HG03280 (cell line): ENCODE measurements around the gene NFKB1.
"Not testable (repeated sequence)": the region's sequence is repeated elsewhere in the genome, so short reads cannot be mapped to it uniquely, and the experiment has no call there.

Source experiments
- ATAC-seq: cut with Tn5 transposase; IDR thresholded peaks from one replicate; pipeline ENCODE4 v1.9.1; 2021; ENCODE audit warnings: mild to moderate bottlenecking, moderate library complexity; ENCODE audit not compliant: unreplicated experiment

The NFKB1 gene, protein sequence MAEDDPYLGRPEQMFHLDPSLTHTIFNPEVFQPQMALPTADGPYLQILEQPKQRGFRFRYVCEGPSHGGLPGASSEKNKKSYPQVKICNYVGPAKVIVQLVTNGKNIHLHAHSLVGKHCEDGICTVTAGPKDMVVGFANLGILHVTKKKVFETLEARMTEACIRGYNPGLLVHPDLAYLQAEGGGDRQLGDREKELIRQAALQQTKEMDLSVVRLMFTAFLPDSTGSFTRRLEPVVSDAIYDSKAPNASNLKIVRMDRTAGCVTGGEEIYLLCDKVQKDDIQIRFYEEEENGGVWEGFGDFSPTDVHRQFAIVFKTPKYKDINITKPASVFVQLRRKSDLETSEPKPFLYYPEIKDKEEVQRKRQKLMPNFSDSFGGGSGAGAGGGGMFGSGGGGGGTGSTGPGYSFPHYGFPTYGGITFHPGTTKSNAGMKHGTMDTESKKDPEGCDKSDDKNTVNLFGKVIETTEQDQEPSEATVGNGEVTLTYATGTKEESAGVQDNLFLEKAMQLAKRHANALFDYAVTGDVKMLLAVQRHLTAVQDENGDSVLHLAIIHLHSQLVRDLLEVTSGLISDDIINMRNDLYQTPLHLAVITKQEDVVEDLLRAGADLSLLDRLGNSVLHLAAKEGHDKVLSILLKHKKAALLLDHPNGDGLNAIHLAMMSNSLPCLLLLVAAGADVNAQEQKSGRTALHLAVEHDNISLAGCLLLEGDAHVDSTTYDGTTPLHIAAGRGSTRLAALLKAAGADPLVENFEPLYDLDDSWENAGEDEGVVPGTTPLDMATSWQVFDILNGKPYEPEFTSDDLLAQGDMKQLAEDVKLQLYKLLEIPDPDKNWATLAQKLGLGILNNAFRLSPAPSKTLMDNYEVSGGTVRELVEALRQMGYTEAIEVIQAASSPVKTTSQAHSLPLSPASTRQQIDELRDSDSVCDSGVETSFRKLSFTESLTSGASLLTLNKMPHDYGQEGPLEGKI

GRCh38 chr4:102500696-102501446, at the start of gene NFKB1:
NFKB1 (plus strand) TSS chr4:102501359; CDS start chr4:102525519, 24,160 bp downstream.
- peak; percentile 53 for ATAC-seq

DNA sequence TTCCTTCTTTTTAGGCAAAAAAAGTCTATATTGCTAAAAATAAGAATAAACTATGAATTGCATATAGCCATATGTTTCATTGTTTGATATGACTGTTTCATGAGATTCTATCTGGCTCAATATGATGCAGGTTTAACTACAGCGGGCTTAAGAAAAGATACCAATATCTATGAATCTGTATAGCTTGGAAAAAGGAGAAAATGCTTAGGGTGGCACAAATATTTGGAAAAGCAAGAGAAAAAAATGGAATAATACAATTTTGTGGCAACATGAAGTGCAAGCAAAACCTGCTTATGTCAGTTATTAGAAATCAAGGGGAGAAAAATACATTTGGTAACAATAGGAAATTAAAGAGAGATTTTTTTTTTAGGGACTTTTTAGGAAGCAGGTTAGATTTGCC, 48.3 kb upstream of the NFKB1 start:
- ATAC-seq: no peak

DNA sequence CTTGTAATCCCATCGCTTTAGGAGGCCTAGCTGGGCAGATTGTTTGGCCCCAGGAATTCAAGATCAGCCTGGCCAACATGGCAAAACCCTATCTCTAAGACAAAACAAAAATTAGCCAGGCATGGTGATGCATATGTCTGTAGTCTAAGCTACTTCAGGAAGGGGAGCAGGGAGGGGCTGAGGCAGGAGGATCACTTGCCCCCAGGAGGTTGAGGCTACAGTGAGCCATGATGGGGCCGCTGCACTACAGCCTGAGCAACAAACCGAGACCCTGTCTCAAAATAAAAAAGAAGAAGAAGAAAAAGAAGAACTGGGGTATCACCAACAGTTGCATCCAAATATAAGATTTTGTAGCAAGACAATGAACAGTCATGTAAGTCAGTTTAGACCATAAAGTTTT, 47.3 kb upstream of the NFKB1 start:
- no peak for ATAC-seq

- no peak for ATAC-seq
Observed at GRCh38 chr4:102454268-102454667, 46.9 kb upstream of the NFKB1 start.

DNA sequence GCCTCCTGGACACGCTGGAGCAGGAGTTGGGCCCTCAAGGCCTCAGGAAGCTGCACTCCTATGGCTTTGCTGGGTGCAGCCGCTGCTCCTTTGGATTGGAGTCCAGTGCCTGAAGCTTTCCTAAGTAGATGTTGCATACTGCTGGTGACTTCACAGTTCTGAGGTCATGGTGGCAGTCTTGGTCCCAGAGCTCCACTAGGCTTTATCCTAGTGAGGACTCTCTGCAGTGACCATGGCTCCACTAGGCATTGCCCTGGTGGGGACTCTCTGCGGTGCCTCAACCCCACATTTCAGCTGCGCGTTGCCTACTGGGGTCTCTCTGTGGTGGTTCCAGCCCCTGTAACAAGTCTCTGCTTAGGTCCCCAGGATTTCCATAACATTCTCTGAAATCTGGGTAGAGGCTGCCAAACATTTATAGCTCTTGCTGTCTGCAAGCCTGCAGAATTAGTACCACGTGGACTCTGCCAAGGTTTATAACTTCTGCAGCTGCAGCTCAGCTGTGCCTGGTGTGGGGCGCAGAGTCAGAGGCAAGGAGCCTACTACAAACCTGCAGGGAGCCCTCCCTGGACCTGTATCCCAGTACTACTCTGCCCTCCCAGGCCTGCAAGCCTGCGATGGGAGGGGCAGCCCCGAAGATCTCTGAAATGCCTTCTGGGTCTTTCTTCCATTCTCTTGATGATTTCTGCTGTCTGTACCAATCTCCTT, 46.0 kb upstream of the NFKB1 start:
- ATAC-seq: no peak

DNA sequence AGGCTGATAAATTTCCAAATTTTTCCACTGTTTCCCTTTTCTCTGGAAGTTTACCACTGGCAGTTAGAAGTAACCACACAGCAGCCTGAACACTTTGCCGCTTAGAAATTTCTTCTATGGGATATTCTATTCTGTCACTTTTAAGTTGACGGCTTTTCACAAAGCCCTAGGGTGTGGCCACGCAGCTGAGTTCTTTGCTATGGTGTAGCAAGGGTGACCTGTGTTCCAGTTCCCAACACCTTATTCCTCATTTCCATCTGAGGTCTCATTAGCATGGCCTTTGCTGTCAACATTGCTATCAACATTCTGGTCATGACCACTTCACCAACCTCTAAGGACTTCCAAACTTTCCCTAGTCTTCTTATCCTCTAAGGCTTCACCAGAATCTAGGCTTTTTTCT, 45.4 kb upstream of the NFKB1 start:
- no peak for ATAC-seq

- ATAC-seq: no peak
Observed at GRCh38 chr4:102466298-102466697, 34.9 kb upstream of the NFKB1 start.

DNA sequence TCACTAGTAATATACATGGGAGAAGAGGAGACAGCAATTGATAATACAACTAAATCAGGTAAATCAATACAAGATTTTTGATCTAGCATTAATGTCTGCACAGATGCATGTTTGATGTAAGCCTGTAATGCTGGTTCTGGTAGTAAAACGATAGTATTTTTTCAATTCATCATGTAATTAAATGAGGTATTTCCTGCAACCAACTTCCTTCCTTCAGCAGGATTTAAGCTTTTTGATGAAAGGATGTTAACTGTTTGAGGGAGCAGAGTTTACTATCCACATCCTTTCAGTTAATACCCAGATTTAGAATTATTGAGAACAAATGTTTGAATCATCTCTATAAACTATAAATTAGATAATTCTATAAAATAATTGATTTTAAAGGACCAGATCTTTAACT, 31.4 kb upstream of the NFKB1 start:
- no peak for ATAC-seq

GRCh38 chr4:102472441-102473013, 28.6 kb upstream of the NFKB1 start:
- no peak for ATAC-seq

GRCh38 chr4:102473476-102473875, 27.7 kb upstream of the NFKB1 start:
- ATAC-seq: no peak

DNA sequence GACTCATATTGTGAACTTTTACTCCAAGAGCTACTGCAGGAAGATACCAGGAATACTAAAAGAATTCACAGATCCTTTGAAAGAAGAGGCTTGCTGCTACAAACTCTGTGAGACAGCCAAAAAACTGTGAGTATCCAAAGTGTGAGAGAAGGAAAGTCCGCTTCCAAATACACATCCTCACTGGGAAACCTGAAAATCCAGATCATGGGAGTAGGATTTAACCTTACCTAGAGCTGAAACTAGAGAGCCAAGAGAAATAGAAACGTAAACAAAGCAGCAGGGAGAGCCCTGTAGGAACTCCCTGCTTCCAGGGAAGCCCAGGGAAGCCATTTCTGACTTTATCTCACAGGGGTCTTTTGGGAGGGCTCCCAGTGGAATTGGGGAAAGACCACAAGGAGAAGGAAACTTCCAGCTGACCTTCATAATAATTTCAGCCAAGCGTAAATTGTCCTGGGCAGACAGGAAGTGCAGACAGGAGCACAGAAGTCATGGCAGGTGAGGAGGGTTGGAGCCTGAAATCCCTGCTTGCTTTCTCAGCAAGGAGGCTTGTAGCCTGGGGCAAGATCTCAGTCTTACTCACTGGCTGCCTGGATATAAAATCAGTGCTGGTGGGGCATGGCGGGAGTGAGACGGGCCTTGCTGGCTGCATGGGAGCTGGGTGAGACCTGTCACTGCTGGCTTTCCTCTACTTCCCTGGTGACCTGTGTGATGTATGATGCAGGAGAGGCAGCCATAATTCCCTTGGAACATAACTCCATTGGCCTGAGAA, 26.2 kb upstream of the NFKB1 start:
- no peak for ATAC-seq

GRCh38 chr4:102477657-102478056, 23.5 kb upstream of the NFKB1 start:
- ATAC-seq: no peak

GRCh38 chr4:102478186-102478585, 23.0 kb upstream of the NFKB1 start:
- ATAC-seq: no peak

GRCh38 chr4:102479832-102480231, 21.3 kb upstream of the NFKB1 start:
- ATAC-seq: not testable (repeated sequence)

DNA sequence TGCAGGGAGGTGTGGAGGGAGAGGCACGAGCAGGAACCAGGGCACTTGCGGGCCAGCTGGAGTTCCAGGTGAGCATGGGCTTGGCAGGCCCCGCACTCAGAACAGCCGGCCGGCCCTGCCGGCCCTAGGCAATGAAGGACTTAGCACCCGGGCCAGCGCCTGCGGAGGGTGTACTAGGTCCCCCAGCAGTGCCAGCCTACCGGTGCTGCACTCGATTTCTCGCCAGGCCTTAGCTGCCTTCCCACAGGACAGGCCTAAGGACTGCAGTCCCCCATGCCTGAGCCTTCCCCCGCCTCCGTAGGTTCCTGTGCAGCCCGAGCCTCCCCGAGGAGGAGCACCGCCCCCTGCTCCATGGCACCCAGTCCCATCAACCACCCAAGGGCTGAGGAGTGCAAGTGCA, 18.0 kb upstream of the NFKB1 start:
- no peak for ATAC-seq

GRCh38 chr4:102483990-102484692, 17.0 kb upstream of the NFKB1 start:
- ATAC-seq: not testable (repeated sequence)

- no peak for ATAC-seq
Observed at GRCh38 chr4:102492531-102493241, 8.5 kb upstream of the NFKB1 start.

GRCh38 chr4:102493257-102493656, 7.9 kb upstream of the NFKB1 start:
- no peak for ATAC-seq
